AG10803 (cell line): Measurements from ENCODE around the gene RAB27A.

Experiments used
- DNase-seq: peaks from one replicate; pipeline ENCODE4 v3.0.0; 2010; ENCODE audit warnings: low read depth
- H3K4me3 ChIP-seq: 2 replicates; pipeline ENCODE4 v1.5.1; 2011; ENCODE audit warnings: mild to moderate bottlenecking, low read length, control low read depth
- CTCF ChIP-seq: conservative IDR thresholded peaks from 2 replicates; pipeline ENCODE4 v1.5.1; 2011; ENCODE audit warnings: mild to moderate bottlenecking, low read length, control low read depth, inconsistent platforms

RAB27A gene

GRCh38 chr15:55267401-55268175 lies 22.0 kb downstream of the RAB27A start:
- no peak for TF ChIP-seq CTCF
- H3K4me3 ChIP-seq: no peak overlapping the region
- peak; percentile 15 for DNase-seq

DNA sequence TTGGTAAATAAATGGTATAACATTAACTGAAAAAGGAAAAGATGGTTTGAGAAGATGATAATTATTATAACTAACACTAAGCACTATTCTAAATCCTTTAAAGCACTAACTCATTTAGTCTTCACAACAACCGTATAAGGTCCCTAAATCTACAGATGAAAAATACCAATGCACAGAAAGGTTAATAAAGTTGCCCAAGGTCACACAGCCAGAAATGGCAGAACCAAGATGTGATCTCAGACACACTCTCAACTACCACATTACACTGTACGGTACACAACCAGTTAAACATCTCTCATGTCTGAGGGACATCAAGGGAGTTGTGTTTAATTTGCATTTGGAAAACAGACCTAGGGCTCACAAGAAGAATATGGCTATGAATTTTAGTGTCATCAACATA lies 23.1 kb downstream of the RAB27A start:
- H3K4me3 ChIP-seq: no peak overlapping the region
- no peak for DNase-seq
- TF ChIP-seq CTCF: no peak

DNA sequence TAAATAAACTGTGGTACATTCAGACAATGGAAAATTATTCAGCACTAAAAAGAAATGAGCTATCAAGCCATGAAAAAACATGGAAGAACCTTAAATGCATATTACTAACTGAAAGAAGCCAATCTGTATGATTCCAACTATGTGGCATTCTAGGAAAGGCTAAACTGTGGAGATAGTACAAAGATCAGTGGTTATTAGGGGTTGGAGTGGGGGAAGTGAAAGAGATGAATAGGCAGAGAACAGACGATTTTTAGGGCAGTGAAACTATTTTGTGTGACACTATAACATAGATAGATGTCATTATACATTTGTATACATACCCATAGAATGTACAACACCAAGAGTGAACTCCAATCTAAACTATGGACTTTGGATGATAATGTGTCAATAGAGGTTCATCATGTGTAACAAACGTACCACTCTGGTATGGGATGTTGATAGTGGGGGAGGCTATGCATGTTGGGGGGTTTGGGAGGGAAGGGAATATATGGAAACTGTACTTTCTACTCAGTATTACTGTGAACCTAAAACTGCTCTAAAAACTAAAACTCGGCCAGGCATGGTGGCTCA lies 29.0 kb downstream of the RAB27A start:
- DNase-seq: no peak

DNA sequence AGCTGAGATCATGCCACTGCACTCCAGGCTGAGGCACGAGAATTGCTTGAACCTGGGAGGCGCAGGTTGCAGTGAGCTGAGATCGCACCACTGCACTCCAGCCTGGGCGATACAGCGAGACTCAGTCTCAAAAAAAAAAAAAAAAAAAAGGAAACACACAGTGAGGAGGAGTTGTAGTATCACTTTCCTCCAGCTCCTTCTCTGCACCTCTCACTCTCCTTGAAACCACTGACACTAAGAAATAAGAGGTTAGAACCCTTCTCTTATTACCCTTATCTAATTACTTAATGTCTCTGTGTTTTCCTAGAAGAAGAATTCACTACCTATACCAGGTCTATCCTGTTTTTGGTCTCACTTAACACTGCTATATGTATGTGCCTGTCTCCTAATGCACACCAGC lies 31.7 kb downstream of the RAB27A start:
- DNase-seq: no peak
- H3K4me3 ChIP-seq: no peak overlapping the region
- no peak for TF ChIP-seq CTCF

More for the DNA sequence above, 29.0 kb downstream of the RAB27A start:
- H3K4me3 ChIP-seq: no peak overlapping the region
- no peak for TF ChIP-seq CTCF

- no peak overlapping the region for H3K4me3 ChIP-seq
- no peak for TF ChIP-seq CTCF
- DNase-seq: no peak
Measured at GRCh38 chr15:55257012-55257670, 32.5 kb downstream of the RAB27A start.

DNA sequence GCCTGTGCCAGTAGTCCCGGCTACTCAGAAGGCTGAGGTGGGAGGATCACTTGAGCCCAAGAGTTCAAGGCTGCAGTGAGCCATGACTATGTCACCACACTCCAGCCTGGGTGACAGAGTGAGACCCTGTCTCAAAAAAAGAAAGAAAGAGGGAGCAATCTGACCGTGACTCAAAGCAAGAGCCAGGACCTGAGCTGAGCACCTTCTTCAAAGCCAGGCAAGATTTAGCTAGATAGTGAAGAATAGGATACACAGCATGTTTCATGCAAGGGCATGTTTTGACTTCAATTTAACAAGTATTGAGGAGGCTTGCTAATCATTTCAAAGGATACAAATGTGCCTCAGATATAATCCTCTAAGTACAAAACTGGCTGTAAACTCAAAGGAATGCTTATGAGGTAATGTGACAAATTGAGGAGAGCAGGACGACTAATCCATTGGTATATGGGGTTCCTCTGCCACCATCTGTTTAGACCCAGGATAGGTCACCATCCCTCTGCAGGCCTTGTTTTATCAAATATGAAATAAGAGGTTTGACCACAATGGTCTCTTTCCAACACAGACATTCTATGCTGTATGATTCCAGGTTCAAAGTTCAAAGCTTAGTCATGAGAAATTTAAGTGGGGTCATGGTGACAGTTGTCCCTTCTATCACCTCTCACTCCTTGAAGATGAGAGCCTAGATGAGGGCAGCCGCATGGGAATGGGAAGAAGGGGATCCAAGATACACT lies 33.2 kb downstream of the RAB27A start:
- no peak for DNase-seq
- no peak for TF ChIP-seq CTCF
- no peak overlapping the region for H3K4me3 ChIP-seq
